GM21723 (cell line): ENCODE results near the gene HEPN1.
A peak's percentile ranks its signal among the peaks of the same experiment; 100 is the strongest.

Source experiments
- ATAC-seq: cut with Tn5 transposase; IDR thresholded peaks from one replicate; pipeline ENCODE4 v1.9.1; 2021; ENCODE audit warnings: mild to moderate bottlenecking, moderate library complexity; ENCODE audit not compliant: unreplicated experiment

The HEPN1 gene

GRCh38 chr11:124918950-124919349 is at the start of gene HEPN1:
HEPN1 (plus strand) TSS chr11:124919250.
- ATAC-seq, result no peak

GRCh38 chr11:124869331-124869730 is 49.7 kb upstream of the HEPN1 start:
- no peak for ATAC-seq

GRCh38 chr11:124869856-124870387 is 49.1 kb upstream of the HEPN1 start:
- ATAC-seq, result no peak

GRCh38 chr11:124870430-124870829 is 48.6 kb upstream of the HEPN1 start:
- no peak for ATAC-seq

- no peak for ATAC-seq
Observed at GRCh38 chr11:124872280-124872679, 46.8 kb upstream of the HEPN1 start.

- no peak for ATAC-seq
Observed at GRCh38 chr11:124872741-124873140, 46.3 kb upstream of the HEPN1 start.

GRCh38 chr11:124873951-124874350 is 45.1 kb upstream of the HEPN1 start:
- no peak for ATAC-seq

GRCh38 chr11:124874571-124875255 is 44.3 kb upstream of the HEPN1 start:
- ATAC-seq, result no peak

GRCh38 chr11:124875401-124875800 is 43.6 kb upstream of the HEPN1 start:
- ATAC-seq, result no peak

- ATAC-seq, result peak; percentile 95
Observed at GRCh38 chr11:124875943-124876817, 42.9 kb upstream of the HEPN1 start.

GRCh38 chr11:124876818-124877630 is 42.0 kb upstream of the HEPN1 start:
- no peak for ATAC-seq

- no peak for ATAC-seq
Observed at GRCh38 chr11:124877631-124877909, 41.5 kb upstream of the HEPN1 start.

- ATAC-seq, result no peak
Observed at GRCh38 chr11:124877910-124878758, 40.9 kb upstream of the HEPN1 start.

GRCh38 chr11:124878759-124879492 is 40.1 kb upstream of the HEPN1 start:
- no peak for ATAC-seq

- no peak for ATAC-seq
Observed at GRCh38 chr11:124879493-124880289, 39.4 kb upstream of the HEPN1 start.

GRCh38 chr11:124880290-124880611 is 38.8 kb upstream of the HEPN1 start:
- ATAC-seq, result no peak

- ATAC-seq, result no peak
Observed at GRCh38 chr11:124880958-124881357, 38.1 kb upstream of the HEPN1 start.

- no peak for ATAC-seq
Observed at GRCh38 chr11:124882339-124883071, 36.5 kb upstream of the HEPN1 start.
